Neural progenitor cell (in vitro differentiated cells): Measurements from ENCODE around the gene XYLT1. TPM values are rescaled to one million over a fixed set of nuclear protein-coding genes. Genes with fewer than 3 reads are reported as not detected.

Experiments
- DNase-seq: peaks from one replicate; pipeline ENCODE4 v3.0.0-alpha.2; 2016; ENCODE audit warnings: low spot score
- H2AFZ ChIP-seq: fragments of 200-600 bp; sonication (generic); replicated peaks from 2 replicates; pipeline ENCODE4 v1.6.1; 2016; ENCODE audit warnings: antibody characterized with exemption
- H3F3A ChIP-seq: fragments of 200-600 bp; sonication (generic); 2 replicates; pipeline ENCODE4 v1.6.1; 2016; ENCODE audit warnings: antibody characterized with exemption, low read depth
- H3K27ac ChIP-seq: fragments of 200-600 bp; sonication (generic); 2 replicates; pipeline ENCODE4 v1.5.1; 2016; ENCODE audit warnings: mild to moderate bottlenecking
- H3K27me3 ChIP-seq: fragments of 200-600 bp; sonication (generic); 2 replicates; pipeline ENCODE4 v1.6.1; 2016; ENCODE audit warnings: mild to moderate bottlenecking, moderate library complexity
- H3K36me3 ChIP-seq: fragments of 200-600 bp; sonication (generic); 2 replicates; pipeline ENCODE4 v1.5.1; 2016
- H3K4me1 ChIP-seq: fragments of 200-600 bp; sonication (generic); 2 replicates; pipeline ENCODE4 v1.6.1; 2016; ENCODE audit warnings: mixed run types
- H3K4me2 ChIP-seq: fragments of 200-600 bp; sonication (generic); 2 replicates; pipeline ENCODE4 v1.6.1; 2016
- H3K4me3 ChIP-seq: fragments of 200-600 bp; sonication (generic); 2 replicates; pipeline ENCODE4 v1.5.1; 2016
- H3K79me2 ChIP-seq: fragments of 200-600 bp; sonication (generic); 2 replicates; pipeline ENCODE4 v1.6.1; 2016; ENCODE audit warnings: low read depth
- H3K9ac ChIP-seq: fragments of 200-600 bp; sonication (generic); 2 replicates; pipeline ENCODE4 v1.6.1; 2016
- H3K9me3 ChIP-seq: fragments of 200-600 bp; sonication (generic); 2 replicates; pipeline ENCODE4 v1.5.1; 2016; ENCODE audit warnings: low read depth
- H4K20me1 ChIP-seq: fragments of 200-600 bp; sonication (generic); 2 replicates; pipeline ENCODE4 v1.6.1; 2016; ENCODE audit warnings: low read depth
- H3K27ac Mint-ChIP-seq: 3 replicates; pipeline ENCODE4 v1.8.0; 2021; ENCODE audit warnings: mixed read lengths
- H3K27me3 Mint-ChIP-seq: 2 replicates; pipeline ENCODE4 v1.8.0; 2022; ENCODE audit warnings: low read depth, mild to moderate bottlenecking, inconsistent platforms, moderate library complexity, mixed read lengths; ENCODE audit not compliant: insufficient read depth
- H3K36me3 Mint-ChIP-seq: 3 replicates; pipeline ENCODE4 v1.8.0; 2021; ENCODE audit warnings: mixed read lengths
- H3K4me1 Mint-ChIP-seq: 3 replicates; pipeline ENCODE4 v1.8.0; 2021; ENCODE audit warnings: mixed read lengths
- H3K4me3 Mint-ChIP-seq: 3 replicates; pipeline ENCODE4 v1.8.0; 2021; ENCODE audit warnings: mild to moderate bottlenecking, moderate library complexity, mixed read lengths
- H3K9me3 Mint-ChIP-seq: 3 replicates; pipeline ENCODE4 v1.8.0; 2020; ENCODE audit warnings: mixed read lengths
- EZH2 ChIP-seq: fragments of 200-600 bp; sonication (generic); IDR thresholded peaks from 2 replicates; pipeline ENCODE4 v1.6.1; 2017; ENCODE audit warnings: antibody characterized with exemption, mild to moderate bottlenecking, moderate library complexity
- EZH2phosphoT487 ChIP-seq: fragments of 200-600 bp; sonication (generic); IDR thresholded peaks from 2 replicates; pipeline ENCODE4 v1.6.1; 2017; ENCODE audit warnings: antibody characterized with exemption
- total RNA-seq: library from RNA; depleted of rRNA; stranded (reverse); fragments of >200 nt; gene quantifications from 2 replicates; pipeline ENCODE4 v1.2.3, GENCODE V29; 2015; ENCODE audit warnings: low replicate concordance
- TF ChIP-seq, protein P1 (sequence below): fragments of 200-600 bp; sonication (generic); IDR thresholded peaks from 2 replicates; pipeline ENCODE4 v1.5.1; 2017; ENCODE audit warnings: antibody characterized with exemption, mild to moderate bottlenecking

XYLT1 gene
- total RNA-seq, 1 donor from 2014 or later: 5.9 TPM

DNA sequence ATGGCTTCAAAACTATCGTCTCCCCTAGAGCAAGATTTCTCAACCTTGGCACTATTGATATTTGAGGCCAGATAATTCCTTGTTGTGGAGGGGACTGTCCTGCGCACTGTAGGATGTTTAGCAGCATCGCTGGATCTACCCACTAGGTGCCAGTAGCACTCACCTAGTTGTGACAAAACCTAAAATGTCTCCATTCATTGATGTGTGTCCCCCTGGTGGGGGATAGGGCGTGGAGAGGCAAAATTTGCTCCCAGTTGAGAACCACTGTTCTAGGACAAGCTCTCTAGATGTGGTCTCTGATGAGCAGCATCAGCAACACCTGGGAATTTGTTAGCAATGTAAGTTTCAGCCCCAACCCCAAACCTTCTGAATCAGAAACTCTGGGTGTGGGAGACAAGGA, 259.0 kb downstream of the XYLT1 start:
- Mint-ChIP-seq H3K36me3 (peaks cover 4% of the 10 kb centered on the region), H3K27me3 (peaks cover 2% of the 10 kb centered on the region), H3K4me1 (peaks cover 12% of the 10 kb centered on the region), H3K27ac (no peak overlapping the region), H3K9me3 (peaks cover 8% of the 10 kb centered on the region), H3K4me3 (no peak overlapping the region)
- H3K27ac ChIP-seq: no peak overlapping the region
- H3F3A ChIP-seq: no peaks in the 10 kb centered on the region
- TF ChIP-seq, protein P1, sequence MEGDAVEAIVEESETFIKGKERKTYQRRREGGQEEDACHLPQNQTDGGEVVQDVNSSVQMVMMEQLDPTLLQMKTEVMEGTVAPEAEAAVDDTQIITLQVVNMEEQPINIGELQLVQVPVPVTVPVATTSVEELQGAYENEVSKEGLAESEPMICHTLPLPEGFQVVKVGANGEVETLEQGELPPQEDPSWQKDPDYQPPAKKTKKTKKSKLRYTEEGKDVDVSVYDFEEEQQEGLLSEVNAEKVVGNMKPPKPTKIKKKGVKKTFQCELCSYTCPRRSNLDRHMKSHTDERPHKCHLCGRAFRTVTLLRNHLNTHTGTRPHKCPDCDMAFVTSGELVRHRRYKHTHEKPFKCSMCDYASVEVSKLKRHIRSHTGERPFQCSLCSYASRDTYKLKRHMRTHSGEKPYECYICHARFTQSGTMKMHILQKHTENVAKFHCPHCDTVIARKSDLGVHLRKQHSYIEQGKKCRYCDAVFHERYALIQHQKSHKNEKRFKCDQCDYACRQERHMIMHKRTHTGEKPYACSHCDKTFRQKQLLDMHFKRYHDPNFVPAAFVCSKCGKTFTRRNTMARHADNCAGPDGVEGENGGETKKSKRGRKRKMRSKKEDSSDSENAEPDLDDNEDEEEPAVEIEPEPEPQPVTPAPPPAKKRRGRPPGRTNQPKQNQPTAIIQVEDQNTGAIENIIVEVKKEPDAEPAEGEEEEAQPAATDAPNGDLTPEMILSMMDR: peak; percentile 78
- TF ChIP-seq EZH2phosphoT487: no peak
- TF ChIP-seq EZH2: no peak
- peak; percentile 81 for DNase-seq
- no peaks in the 10 kb centered on the region for H3K79me2 ChIP-seq
- no peaks in the 10 kb centered on the region for H3K9me3 ChIP-seq
- no peaks in the 10 kb centered on the region for H3K36me3 ChIP-seq
- H2AFZ ChIP-seq: no peak overlapping the region
- H3K27me3 ChIP-seq: no peaks in the 10 kb centered on the region
- H3K4me3 ChIP-seq: no peak overlapping the region
- H3K4me1 ChIP-seq: peaks cover 11% of the 10 kb centered on the region
- H3K9ac ChIP-seq: no peak overlapping the region
- no peak overlapping the region for H3K4me2 ChIP-seq
- H4K20me1 ChIP-seq: no peaks in the 10 kb centered on the region

DNA sequence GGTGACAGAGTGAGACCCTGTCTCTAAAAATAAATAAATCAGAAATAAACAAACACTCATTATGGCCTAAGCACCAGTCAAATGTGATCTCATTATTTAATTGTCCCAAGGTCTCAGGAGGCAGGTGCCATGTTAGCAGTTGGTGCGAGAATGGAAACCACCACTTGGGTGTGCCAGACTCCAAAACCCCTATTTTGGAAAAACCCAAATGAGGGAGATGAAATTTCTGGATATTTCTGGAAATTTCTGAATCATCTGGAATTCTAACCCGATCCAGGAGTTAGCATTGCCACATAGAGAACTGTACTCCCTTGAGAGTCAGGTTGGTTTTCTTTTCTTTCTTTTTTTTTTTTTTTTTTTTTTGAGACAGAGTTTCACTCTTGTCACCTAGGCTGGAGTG, 264.0 kb downstream of the XYLT1 start:
- no peak overlapping the region for H3K4me2 ChIP-seq
- H3K4me3 ChIP-seq: no peak overlapping the region
- no peaks in the 10 kb centered on the region for H3K79me2 ChIP-seq
- no peak overlapping the region for H3K27ac ChIP-seq
- peaks cover 13% of the 10 kb centered on the region for H3F3A ChIP-seq
- Mint-ChIP-seq H3K27me3 (peaks cover 2% of the 10 kb centered on the region), H3K36me3 (no peaks in the 10 kb centered on the region), H3K27ac (no peak overlapping the region), H3K9me3 (no peaks in the 10 kb centered on the region), H3K4me3 (no peak overlapping the region), H3K4me1 (peaks cover 35% of the 10 kb centered on the region)
- H3K36me3 ChIP-seq: no peaks in the 10 kb centered on the region
- H2AFZ ChIP-seq: no peak overlapping the region
- peaks cover 37% of the 10 kb centered on the region for H3K4me1 ChIP-seq
- H3K9ac ChIP-seq: no peak overlapping the region
- H3K9me3 ChIP-seq: no peaks in the 10 kb centered on the region
- DNase-seq: no peak
- no peaks in the 10 kb centered on the region for H4K20me1 ChIP-seq
- TF ChIP-seq, protein P1: peak; percentile 8
- no peak for TF ChIP-seq EZH2phosphoT487
- no peaks in the 10 kb centered on the region for H3K27me3 ChIP-seq

DNA sequence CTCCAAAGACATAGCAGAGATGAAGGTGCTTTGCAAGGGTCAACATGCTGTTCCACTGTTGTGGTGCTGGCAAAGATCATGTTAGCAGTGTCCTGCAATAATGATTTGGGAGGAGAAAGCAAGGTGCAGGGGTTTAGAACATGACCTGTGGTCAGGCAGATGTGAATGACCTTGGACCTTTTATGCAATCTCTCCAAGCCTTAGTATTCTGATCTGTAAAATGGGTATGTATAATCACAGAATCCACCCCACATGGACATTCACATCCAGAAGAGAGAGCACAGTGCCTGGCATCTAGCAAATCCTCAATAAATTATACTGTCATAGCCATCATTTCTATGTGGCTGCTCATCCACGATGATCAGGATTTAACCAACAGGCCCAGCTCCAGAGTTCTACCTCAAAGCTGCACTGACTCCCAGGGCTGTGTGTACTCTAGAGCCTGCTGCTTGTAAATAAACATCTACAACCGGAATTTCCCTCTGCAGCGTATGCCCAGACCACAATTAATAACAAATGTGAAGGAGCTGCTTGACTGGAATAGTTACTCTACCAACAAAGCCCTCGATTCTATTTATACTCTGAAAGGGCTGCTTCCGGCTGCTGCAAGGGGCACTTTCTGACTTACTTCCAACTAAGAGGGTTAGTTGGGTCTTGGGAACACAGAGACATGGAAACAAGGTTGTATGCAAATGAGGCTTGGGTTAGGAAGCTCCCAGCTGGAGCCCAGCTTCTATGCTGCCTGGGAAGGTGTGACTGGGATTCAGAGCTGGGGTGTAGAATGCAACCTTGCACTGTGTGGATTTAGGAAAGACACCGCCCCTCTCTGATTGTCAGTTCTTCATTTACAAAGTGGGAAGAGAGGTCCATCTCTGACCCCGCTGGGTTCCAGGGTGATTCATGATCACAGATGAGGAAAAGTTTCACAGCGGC, 265.2 kb downstream of the XYLT1 start:
- H3K9ac ChIP-seq: no peak overlapping the region
- H3K27ac Mint-ChIP-seq: no peak overlapping the region
- peak; percentile 43 for DNase-seq
- H3K36me3 Mint-ChIP-seq: no peaks in the 10 kb centered on the region
- H3K27ac ChIP-seq: peak overlapping the region; percentile 2
- no peak overlapping the region for H3K4me3 Mint-ChIP-seq
- H3F3A ChIP-seq: peaks cover 13% of the 10 kb centered on the region
- H3K4me1 Mint-ChIP-seq: peaks cover 33% of the 10 kb centered on the region
- peaks cover 26% of the 10 kb centered on the region for H3K4me1 ChIP-seq
- no peaks in the 10 kb centered on the region for H3K79me2 ChIP-seq
- no peaks in the 10 kb centered on the region for H3K36me3 ChIP-seq
- H2AFZ ChIP-seq: no peak overlapping the region
- no peaks in the 10 kb centered on the region for H3K9me3 Mint-ChIP-seq
- H4K20me1 ChIP-seq: no peaks in the 10 kb centered on the region
- H3K4me2 ChIP-seq: peak overlapping the region; percentile 26
- TF ChIP-seq EZH2 (no peak), EZH2phosphoT487 (no peak)
- TF ChIP-seq, protein P1: no peak
- no peaks in the 10 kb centered on the region for H3K9me3 ChIP-seq
- H3K27me3 ChIP-seq: no peaks in the 10 kb centered on the region
- no peak overlapping the region for H3K4me3 ChIP-seq
- peaks cover 2% of the 10 kb centered on the region for H3K27me3 Mint-ChIP-seq
